ENCODE measurements around the gene SORCS2. TPM values are rescaled to one million over a fixed set of nuclear protein-coding genes. Genes with fewer than 3 reads are reported as not detected.

Gene SORCS2
- total and polyA plus RNA-seq, 4 donors, result 2.2 to 7.7 (median 2.5) TPM

DNA sequence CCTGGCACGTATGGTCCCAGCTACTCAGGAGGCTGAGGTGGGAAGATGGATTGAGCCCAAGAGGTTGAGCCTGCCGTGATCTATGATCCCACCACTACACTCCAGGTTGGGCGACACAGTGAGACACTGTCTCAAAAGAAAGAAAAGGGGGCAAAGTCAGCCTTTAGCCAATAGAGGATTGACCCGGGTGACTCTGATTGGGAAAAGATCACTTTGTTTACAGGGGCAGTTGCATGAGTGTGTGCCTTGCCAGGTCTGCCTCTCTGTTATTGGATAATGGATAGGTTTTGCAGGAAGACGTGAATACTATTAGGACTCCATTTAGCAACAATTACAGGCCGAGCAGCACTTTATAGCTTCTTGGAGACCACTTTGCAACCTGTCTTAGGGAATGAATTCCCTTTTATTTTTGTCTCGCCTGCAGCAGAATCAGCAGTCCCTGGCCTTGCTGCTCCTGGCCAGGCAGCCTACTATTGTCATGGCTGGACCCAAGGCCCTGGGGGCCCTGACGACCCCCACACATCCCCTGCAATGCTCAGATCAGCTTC, 345.6 kb downstream of the SORCS2 start:
- Histone ChIP-seq H3K36me3 (ENCODE audit: control insufficient read depth in 4 of 4, insufficient read depth in 4 of 4, low read length in 4 of 4) (no peaks in the 10 kb centered on the region), H3K9me3 (ENCODE audit: control insufficient read depth in 4 of 4, insufficient read depth in 3 of 4, low read length in 3 of 4) (peaks cover 0 to 7% (median 0%) of the 10 kb centered on the region in 4 donors), H3K4me1 (ENCODE audit: control insufficient read depth in 5 of 5, insufficient read depth in 5 of 5, low read length in 5 of 5) (no peaks in the 10 kb centered on the region), H3K27me3 (ENCODE audit: control insufficient read depth in 3 of 3, insufficient read depth in 3 of 3, low read length in 2 of 3) (no peaks in the 10 kb centered on the region), H3K9ac (ENCODE audit: insufficient read depth in 1 of 2, low read length in 2 of 2) (no peak overlapping the region), H3K4me3 (no peak overlapping the region), H3K27ac (ENCODE audit: low read depth in 1 of 2, low read length in 1 of 2) (no peak overlapping the region)
- 77 to 85% methylated on average over 8 of the region's 8 CpGs for WGBS, 2 donors
- ATAC-seq (ENCODE audit: insufficient read depth, low FRiP score) (no peak), DNase-seq (no peak)
- TF ChIP-seq, protein P1, sequence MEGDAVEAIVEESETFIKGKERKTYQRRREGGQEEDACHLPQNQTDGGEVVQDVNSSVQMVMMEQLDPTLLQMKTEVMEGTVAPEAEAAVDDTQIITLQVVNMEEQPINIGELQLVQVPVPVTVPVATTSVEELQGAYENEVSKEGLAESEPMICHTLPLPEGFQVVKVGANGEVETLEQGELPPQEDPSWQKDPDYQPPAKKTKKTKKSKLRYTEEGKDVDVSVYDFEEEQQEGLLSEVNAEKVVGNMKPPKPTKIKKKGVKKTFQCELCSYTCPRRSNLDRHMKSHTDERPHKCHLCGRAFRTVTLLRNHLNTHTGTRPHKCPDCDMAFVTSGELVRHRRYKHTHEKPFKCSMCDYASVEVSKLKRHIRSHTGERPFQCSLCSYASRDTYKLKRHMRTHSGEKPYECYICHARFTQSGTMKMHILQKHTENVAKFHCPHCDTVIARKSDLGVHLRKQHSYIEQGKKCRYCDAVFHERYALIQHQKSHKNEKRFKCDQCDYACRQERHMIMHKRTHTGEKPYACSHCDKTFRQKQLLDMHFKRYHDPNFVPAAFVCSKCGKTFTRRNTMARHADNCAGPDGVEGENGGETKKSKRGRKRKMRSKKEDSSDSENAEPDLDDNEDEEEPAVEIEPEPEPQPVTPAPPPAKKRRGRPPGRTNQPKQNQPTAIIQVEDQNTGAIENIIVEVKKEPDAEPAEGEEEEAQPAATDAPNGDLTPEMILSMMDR (IDR thresholded peaks at IDR 0.05; ENCODE audit: control extremely low read depth, extremely low read depth), result no peak

DNA sequence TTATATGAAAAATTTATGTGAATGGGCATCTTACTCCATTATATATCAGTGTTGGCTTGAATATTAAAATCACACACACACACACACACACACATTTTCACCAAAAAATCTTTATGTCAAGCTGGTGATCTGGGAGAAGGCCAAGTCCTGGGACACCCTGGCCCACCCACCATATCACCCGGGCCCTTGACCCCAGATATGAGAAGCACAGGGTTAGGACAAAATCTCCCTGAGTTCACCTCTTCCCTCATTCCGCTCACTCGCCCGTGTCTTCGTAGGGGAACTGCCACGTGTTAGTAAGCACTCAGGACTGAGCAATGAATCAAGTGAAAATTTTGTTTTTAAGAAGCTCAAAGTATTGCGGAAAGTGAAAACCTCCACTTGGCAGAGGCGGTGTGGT, 346.2 kb downstream of the SORCS2 start:
- H3K27ac ChIP-seq (ENCODE audit: low read depth in 1 of 2, low read length in 1 of 2), result no peak overlapping the region
- 78 to 90% methylated on average over 8 of the region's 8 CpGs for WGBS, 2 donors
- DNase-seq (no peak), ATAC-seq (ENCODE audit: insufficient read depth, low FRiP score) (no peak)
- no peak overlapping the region for H3K4me3 ChIP-seq
- TF ChIP-seq, protein P1 (IDR thresholded peaks at IDR 0.05; ENCODE audit: control extremely low read depth, extremely low read depth), result no peak
- no peaks in the 10 kb centered on the region for H3K36me3 ChIP-seq (ENCODE audit: control insufficient read depth in 4 of 4, insufficient read depth in 4 of 4, low read length in 4 of 4)
- H3K9ac ChIP-seq (ENCODE audit: insufficient read depth in 1 of 2, low read length in 2 of 2), result no peak overlapping the region
- no peaks in the 10 kb centered on the region for H3K27me3 ChIP-seq (ENCODE audit: control insufficient read depth in 3 of 3, insufficient read depth in 3 of 3, low read length in 2 of 3)
- peaks cover 0 to 7% (median 0%) of the 10 kb centered on the region in 4 donors for H3K9me3 ChIP-seq (ENCODE audit: control insufficient read depth in 4 of 4, insufficient read depth in 3 of 4, low read length in 3 of 4)
- H3K4me1 ChIP-seq (ENCODE audit: control insufficient read depth in 5 of 5, insufficient read depth in 5 of 5, low read length in 5 of 5), result no peaks in the 10 kb centered on the region

DNA sequence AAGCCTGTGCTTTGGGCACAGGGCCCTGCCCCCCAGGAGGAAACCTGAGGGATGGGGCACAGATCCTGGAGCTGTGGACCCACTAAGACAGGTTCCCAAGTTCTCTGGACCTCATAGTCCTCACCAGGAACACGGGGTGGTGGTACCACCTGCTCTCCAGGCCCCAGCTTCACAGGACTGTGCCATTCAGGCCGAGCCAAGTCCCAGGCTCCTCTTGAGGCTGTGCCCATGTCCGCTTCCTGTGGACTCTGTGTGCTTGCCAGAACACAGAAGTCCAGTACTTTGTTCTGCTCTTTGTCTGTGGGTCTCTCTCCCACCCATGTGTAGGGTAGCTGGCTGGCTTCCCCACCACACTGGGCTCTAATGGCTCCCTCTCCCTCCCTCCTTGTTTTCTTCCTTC, 346.8 kb downstream of the SORCS2 start:
- Histone ChIP-seq H3K36me3 (ENCODE audit: control insufficient read depth in 4 of 4, insufficient read depth in 4 of 4, low read length in 4 of 4) (no peaks in the 10 kb centered on the region), H3K4me1 (ENCODE audit: control insufficient read depth in 5 of 5, insufficient read depth in 5 of 5, low read length in 5 of 5) (no peaks in the 10 kb centered on the region), H3K27ac (ENCODE audit: low read depth in 1 of 2, low read length in 1 of 2) (no peak overlapping the region), H3K9ac (ENCODE audit: insufficient read depth in 1 of 2, low read length in 2 of 2) (no peak overlapping the region), H3K9me3 (ENCODE audit: control insufficient read depth in 4 of 4, insufficient read depth in 3 of 4, low read length in 3 of 4) (peaks cover 0 to 7% (median 0%) of the 10 kb centered on the region in 4 donors), H3K27me3 (ENCODE audit: control insufficient read depth in 3 of 3, insufficient read depth in 3 of 3, low read length in 2 of 3) (no peaks in the 10 kb centered on the region), H3K4me3 (no peak overlapping the region)
- 58 to 97% methylated on average over 3 of the region's 3 CpGs for WGBS, 2 donors
- no peak for DNase-seq
- no peak for ATAC-seq (ENCODE audit: insufficient read depth, low FRiP score)
- TF ChIP-seq, protein P1 (IDR thresholded peaks at IDR 0.05; ENCODE audit: control extremely low read depth, extremely low read depth), result no peak

DNA sequence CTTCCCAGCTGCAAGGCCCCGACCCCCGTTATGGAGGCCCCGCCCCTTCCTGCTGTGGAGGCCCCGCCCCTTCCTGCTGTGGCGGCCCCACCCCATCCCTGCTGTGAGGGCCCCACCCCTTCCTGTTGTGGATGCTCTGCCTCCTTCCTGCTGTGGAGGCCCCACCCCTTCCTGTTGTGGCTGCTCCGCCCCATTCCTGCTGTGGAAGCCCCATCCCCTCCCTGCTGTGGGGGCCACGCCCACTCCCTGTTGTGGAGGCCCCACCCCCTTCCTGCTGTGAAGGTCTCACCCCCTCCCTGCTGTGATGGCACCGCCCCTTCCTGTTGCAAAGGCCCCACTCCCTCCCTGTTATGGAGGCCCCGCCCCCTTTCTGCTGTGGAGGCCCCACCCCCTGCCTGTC, 347.3 kb downstream of the SORCS2 start:
- ATAC-seq (ENCODE audit: insufficient read depth, low FRiP score) (no peak), DNase-seq (no peak)
- Histone ChIP-seq H3K27ac (ENCODE audit: low read depth in 1 of 2, low read length in 1 of 2) (no peak overlapping the region), H3K4me3 (no peak overlapping the region), H3K9me3 (ENCODE audit: control insufficient read depth in 4 of 4, insufficient read depth in 3 of 4, low read length in 3 of 4) (peaks cover 0 to 3% (median 0%) of the 10 kb centered on the region in 4 donors), H3K27me3 (ENCODE audit: control insufficient read depth in 3 of 3, insufficient read depth in 3 of 3, low read length in 2 of 3) (no peaks in the 10 kb centered on the region), H3K4me1 (ENCODE audit: control insufficient read depth in 5 of 5, insufficient read depth in 5 of 5, low read length in 5 of 5) (no peaks in the 10 kb centered on the region), H3K9ac (ENCODE audit: insufficient read depth in 1 of 2, low read length in 2 of 2) (no peak overlapping the region), H3K36me3 (ENCODE audit: control insufficient read depth in 4 of 4, insufficient read depth in 4 of 4, low read length in 4 of 4) (no peaks in the 10 kb centered on the region)
- WGBS, 2 donors, result 64 to 68% methylated on average over 8 to 9 of the region's 9 CpGs
- TF ChIP-seq, protein P1 (IDR thresholded peaks at IDR 0.05; ENCODE audit: control extremely low read depth, extremely low read depth), result no peak
